GM18951 (cell line): ENCODE data around the gene FAM13A.

Experiments used
- POLR2A ChIP-seq: IDR thresholded peaks from 4 replicates; pipeline ENCODE4 v1.6.1; 2011; ENCODE audit warnings: mild to moderate bottlenecking; ENCODE audit not compliant: insufficient read length, insufficient read depth; ENCODE audit errors: extremely low read depth
- in situ Hi-C: fragments of 300-500 bp; cut with MboI; formaldehyde crosslinking; loops from one replicate; pipeline ENCODE4 v1.12.0; 2022; ENCODE audit warnings: low sequenced_read_pairs, mixed read lengths, inconsistent platforms; ENCODE audit not compliant: unreplicated experiment

Gene FAM13A

GRCh38 chr4:89056292-89056952, 563 bp downstream of the FAM13A start:
- in situ Hi-C loops: no loop called here
- no peak for TF ChIP-seq POLR2A

- in situ Hi-C loops: no loop called here
Observed at GRCh38 chr4:89055157-89056080, 1.6 kb downstream of the FAM13A start.

GRCh38 chr4:89054627-89055026, 2.4 kb downstream of the FAM13A start:
- no peak for TF ChIP-seq POLR2A
- in situ Hi-C loops: no loop called here

More at GRCh38 chr4:89055157-89056080, 1.6 kb downstream of the FAM13A start:
- no peak for TF ChIP-seq POLR2A

GRCh38 chr4:89049853-89050252, 7.1 kb downstream of the FAM13A start:
- in situ Hi-C loops: no loop called here
- no peak for TF ChIP-seq POLR2A

- no peak for TF ChIP-seq POLR2A
- in situ Hi-C loops: no loop called here
Observed at GRCh38 chr4:89048906-89049601, 7.9 kb downstream of the FAM13A start.

GRCh38 chr4:89044147-89044900, 12.7 kb downstream of the FAM13A start:
- TF ChIP-seq POLR2A: no peak
- in situ Hi-C loops: no loop called here

- TF ChIP-seq POLR2A: no peak
- in situ Hi-C loops: no loop called here
Observed at GRCh38 chr4:89042055-89042454, 14.9 kb downstream of the FAM13A start.

- TF ChIP-seq POLR2A: no peak
- in situ Hi-C loops: loop anchor here (10.0 kb wide), 1 partner anchor 505 kb away; no protein-coding TSS in a partner anchor
Observed at GRCh38 chr4:89039730-89040338, 17.2 kb downstream of the FAM13A start.

- no peak for TF ChIP-seq POLR2A
- in situ Hi-C loops: loop anchor here (10.0 kb wide), 1 partner anchor 502 kb away; no protein-coding TSS in a partner anchor
Observed at GRCh38 chr4:89036535-89036934, 20.4 kb downstream of the FAM13A start.

GRCh38 chr4:89031272-89031671, 25.7 kb downstream of the FAM13A start:
- TF ChIP-seq POLR2A: no peak
- in situ Hi-C loops: loop anchor here (10.0 kb wide), 1 partner anchor 496 kb away; no protein-coding TSS in a partner anchor

GRCh38 chr4:89029591-89029990, 27.4 kb downstream of the FAM13A start:
- no peak for TF ChIP-seq POLR2A
- in situ Hi-C loops: no loop called here

GRCh38 chr4:89026542-89026941, 30.4 kb downstream of the FAM13A start:
- in situ Hi-C loops: no loop called here
- no peak for TF ChIP-seq POLR2A
